GM21526 (cell line): ENCODE data around the gene RNF32.
"Not testable (repeated sequence)": the region's sequence is repeated elsewhere in the genome, so short reads cannot be mapped to it uniquely, and the experiment has no call there.

ENCODE experiments used
- ATAC-seq: cut with Tn5 transposase; IDR thresholded peaks from one replicate; pipeline ENCODE4 v1.9.1; 2021; ENCODE audit warnings: moderate library complexity; ENCODE audit not compliant: unreplicated experiment, low FRiP score

The RNF32 gene

DNA sequence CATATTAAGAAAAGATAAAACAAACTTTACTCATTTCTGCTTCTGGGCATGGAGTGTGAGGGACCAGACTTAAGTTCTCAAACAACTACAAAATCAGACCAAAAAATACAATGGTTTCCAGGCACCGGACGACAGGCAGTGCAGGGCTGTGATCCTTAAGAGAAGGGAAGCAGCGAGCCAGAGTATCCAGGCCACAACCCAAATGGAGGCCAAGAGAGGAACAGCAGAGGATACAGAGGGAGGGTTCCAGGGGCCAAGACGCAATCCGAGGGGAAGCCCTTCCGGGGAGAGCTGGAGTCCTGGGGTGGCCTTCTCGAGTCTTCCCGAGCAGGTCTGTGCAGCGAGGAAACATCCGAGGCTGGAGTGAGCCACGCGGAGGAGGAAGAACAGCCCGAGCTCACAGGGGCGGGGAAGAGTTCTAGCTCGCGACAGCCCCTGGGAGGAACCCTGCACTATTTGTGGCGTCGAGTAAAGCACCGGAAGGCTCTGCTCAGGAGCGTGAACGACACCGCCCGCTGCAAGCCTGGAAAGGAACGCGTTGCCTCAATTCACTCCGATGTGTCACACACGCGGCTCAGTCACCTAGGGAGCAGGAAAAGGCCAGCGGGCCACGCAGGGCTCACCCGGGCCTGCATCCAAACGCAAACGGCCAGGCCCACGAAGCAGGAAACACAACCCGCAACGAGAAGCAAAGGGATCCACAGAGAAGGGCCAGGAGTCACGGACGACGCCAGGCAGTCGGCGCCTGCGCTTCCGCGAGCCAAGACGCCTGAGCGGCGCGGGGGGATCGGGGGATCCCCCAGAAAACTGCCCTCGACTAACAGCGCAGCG is 933 bp upstream of the RNF32 start:
- no peak for ATAC-seq

DNA sequence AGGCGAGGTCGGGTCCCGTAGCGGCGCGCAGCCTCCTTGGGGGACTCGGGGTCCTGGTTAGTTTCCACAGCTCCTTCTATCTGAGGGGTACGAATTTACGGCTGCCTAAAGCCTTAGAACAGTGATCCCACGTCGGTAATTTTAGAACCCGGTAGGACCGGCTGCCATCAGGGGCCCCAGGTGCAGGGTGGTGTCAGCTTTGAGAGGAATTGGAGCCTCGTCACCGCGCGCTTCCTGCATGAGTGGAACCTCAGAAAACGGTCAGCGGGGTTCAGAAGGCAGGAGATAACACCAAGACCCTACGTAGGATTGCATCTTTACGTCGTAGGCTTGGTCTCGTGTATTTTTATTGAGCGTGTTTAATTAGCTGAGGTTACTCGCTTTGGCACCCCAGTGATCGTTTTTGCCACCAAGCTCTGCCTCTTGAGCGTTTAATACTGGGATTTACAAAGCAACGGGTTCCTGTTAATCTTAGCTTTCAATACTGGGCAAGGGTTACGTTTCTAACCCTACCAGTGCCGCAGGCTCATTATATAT is 443 bp downstream of the RNF32 start:
- ATAC-seq, result peak; percentile 59

GRCh38 chr7:156642306-156643045 is 1.9 kb downstream of the RNF32 start:
- ATAC-seq, result no peak

- ATAC-seq, result not testable (repeated sequence)
Observed at GRCh38 chr7:156647330-156647729, 6.8 kb downstream of the RNF32 start.

DNA sequence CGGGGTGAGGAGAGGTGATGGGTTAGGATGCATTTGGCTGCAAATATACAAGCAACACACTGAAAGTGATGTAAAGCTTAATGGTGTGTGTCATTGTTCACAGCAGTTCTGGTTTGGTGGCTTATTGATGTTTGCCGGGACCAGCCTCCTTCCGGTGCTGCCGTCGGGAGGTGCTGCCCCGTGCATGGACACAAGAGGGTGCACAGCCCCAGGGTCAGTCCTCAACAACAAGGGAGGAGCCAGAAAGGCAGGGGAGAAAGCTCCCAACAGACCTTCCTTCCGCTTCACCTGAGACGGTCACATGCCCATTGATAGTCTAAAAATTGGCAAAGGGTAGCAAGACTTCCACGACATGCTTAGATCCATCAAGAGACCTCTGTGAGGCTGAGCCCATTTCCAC is 9.5 kb downstream of the RNF32 start:
- ATAC-seq, result no peak

DNA sequence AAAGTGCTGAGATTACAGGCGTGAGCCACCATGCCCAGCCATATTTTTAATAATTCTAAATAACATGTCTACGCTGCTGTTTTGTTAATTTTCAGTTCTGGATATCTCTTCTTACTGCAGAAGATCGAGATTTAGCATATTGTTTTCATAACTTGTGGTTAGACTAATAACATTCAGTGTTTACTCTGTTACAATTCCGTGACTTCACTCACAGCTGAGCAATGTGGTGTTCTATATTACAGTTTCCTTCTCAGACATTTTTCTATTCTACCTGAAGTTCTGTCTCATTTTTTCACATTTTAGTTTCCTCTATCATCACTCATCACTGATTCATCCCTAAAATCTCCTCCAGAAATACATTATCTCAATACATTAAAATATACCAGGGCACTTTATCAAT is 10.9 kb downstream of the RNF32 start:
- ATAC-seq, result no peak

DNA sequence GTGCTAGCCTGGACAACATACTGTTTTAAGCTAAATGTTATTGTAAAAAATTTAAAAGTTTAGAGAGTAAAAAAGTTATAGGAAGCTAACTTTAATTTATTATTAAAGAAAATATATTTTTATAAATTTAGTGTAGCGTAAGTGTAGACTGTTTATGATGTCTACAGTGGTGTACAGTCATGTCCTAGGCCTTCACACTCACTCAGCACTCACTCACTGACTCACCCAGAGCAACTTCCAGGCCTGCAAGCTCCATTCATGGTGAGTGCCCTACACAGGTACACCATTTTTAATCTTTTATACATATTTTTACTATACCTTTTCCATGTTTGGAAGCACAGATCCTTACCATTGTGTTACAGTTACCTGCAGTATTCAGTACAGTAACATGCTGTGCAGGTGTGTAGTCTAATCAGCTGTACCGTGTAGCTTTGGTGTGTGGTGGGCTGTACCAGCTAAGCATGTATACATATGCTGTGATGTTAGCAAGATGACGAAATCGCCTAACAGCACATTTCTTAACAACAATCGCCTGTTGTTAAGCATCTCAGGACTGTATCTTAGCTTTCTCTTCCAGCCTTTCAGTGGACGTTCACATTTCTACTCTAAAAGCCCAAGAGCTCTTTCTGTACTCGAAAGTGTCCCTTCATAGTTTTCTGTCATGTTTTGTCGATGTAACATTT is 12.5 kb downstream of the RNF32 start:
- no peak for ATAC-seq

- no peak for ATAC-seq
Observed at GRCh38 chr7:156654511-156655234, 14.1 kb downstream of the RNF32 start.

- ATAC-seq, result no peak
Observed at GRCh38 chr7:156655251-156655650, 14.7 kb downstream of the RNF32 start.

DNA sequence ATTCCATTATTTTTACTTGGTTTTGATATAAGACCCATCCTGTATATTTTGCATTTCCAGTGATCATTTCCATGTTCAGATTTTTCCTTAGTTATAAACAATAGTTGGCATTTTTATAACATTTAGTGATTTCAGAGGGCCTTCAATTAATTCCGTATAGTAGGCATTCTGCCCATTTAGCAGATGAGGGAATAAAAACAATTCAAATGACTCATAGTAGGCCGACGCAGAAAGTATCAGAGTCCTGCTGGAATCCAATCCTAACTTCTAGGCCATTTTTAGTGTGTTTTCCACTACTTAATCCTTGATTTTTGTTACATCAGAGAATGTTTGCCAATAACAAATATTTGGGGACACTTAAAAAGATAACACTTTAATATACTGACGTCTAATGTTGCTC is 15.4 kb downstream of the RNF32 start:
- ATAC-seq, result no peak

GRCh38 chr7:156656598-156656997 is 16.0 kb downstream of the RNF32 start:
- no peak for ATAC-seq

GRCh38 chr7:156657681-156658080 is 17.1 kb downstream of the RNF32 start:
- ATAC-seq, result no peak

DNA sequence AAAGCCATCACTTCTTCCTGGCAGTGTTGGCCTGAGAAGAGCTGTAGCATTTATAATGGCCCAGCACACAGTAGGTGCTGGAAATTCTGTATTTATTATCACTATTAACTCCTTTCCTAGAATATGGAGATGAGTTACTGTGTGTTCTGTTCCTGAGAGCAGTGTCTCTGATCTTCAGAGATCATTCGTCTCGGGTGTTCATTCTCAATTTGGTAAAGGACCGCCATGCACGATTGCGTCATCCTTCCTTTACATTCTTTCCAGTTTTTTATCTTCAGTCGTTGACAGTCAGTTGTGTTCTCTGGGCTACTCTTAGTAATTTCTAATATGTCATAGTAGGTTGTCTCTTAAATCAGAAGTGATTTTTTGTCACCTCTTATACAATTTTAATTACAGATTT is 18.6 kb downstream of the RNF32 start:
- no peak for ATAC-seq

GRCh38 chr7:156659961-156660360 is 19.4 kb downstream of the RNF32 start:
- ATAC-seq, result no peak

DNA sequence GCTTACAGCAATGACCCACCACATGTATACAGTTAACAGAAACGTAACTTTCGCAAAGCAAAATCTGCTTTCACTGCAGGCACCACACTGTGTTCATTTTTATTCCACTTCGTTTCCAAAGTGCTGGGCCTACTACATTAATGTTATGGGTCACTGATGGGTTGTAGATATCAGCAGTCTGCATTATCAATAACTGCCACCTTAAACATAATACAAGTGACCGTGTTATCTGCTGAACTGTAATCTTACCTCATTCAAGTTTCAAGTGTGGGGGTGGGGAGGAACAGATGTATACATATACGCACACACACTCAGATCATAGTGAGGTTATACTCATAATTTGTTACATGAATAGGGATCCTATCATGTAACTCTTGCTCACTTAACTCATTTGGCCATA is 21.1 kb downstream of the RNF32 start:
- no peak for ATAC-seq

DNA sequence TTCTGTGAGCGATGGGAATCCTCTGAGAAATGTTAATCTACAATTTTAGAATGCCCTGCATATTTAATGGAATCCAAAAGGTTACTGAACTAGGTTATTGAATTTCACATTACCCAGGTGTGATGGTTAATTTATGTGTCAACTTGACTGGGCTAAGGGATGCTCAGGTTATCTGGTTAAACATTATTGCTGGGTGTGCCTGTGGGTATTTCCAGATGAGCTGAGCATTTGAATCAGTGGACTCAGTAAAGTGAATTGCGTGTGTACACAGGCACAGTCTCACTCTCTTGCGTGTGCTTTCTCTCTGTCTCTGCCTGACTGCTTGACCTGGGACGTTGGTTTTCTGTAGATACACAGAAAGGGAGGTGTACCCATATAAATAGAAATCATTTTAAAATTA is 21.7 kb downstream of the RNF32 start:
- no peak for ATAC-seq

GRCh38 chr7:156665101-156665500 is 24.5 kb downstream of the RNF32 start:
- no peak for ATAC-seq

DNA sequence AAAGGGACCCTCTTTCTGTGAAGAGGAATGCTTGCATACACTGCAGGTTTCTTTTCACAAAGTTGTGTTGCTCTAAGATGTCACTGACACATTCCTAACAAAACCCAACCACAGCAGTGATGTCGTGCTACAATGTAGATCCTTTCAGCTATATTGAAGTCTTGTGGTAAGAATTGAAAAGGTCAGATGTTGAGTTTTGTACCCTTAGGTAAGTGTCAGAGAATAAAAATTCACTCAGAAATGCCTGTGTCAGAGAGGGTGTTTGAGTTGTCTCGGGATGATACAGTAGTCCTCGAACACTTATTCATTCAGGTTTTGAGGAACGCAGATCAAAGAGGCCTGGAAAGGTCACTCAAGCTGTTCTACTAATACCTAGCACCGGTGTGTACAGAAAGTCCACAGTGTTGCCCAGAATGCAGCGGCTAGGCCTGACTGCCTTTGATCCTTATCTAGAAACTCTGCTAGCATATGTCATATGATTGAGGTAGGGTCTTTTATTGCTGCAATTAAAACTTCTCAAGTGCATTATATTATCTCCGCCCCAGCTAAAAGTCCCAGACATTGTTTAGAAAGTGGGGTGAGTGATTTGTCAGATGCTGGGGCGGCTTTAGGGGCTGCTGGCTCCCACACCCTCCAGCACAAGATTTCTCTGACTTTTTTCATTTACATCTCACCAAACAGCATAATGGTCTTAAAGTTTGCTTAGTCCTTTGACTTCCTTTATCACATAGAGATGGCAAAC is 26.0 kb downstream of the RNF32 start:
- ATAC-seq, result no peak

GRCh38 chr7:156667110-156667426 is 26.5 kb downstream of the RNF32 start:
- ATAC-seq, result no peak

DNA sequence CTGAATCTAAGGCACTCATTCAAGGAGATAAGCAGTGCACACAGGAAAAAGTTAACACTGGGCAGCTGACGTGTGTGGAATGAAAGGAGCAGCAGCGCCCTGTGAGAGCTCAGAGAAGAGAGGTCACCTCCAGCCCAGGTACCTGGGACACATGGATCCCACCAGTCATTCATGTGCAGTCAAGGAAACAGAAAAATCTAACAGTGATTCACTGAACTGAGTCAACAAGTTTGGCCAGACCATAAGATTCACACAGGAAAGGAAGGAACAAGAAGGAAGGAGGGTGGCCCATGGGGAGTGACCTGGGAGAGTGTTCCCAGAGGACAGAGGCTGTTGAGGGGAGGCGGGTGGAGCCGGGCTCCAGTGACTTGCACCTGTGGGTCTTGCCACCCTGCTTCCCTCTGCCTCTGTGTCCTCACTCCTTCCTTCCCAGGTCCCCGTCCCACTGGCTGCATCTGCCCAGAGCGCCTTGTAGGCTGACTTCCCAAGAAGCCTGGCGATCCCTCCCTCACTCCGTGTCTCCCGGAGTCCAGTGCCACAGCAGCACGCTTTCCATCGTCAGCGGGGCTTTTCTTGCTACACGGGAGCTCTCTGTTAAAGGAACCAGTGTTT is 27.7 kb downstream of the RNF32 start:
- ATAC-seq, result no peak
